ENCODE data around the gene PPP2R2B. TPM values are rescaled to one million over a fixed set of nuclear protein-coding genes. Genes with fewer than 3 reads are reported as not detected.

PPP2R2B gene
- total RNA-seq, 1 experiment from 2014 or later: 20.3 TPM

DNA sequence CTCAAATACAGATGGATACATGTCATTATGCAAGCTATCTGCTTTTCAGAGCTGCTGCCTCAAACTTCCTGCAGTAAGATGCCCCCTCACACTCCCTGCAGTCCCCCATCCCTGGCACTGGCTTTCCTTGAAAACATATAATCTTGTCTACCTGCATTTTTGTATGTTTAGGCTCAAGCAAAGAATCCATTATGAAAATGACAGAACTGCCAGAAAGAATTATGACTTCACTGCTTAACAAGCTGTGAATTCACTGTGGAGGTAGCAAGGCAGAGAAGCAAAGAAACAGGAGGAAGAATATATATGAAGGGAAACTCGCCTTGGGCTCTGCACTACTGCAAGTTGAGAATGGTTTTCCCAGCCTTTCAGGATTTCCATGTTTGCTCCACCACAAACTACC is 39.4 kb upstream of the PPP2R2B start (continued):
- TF ChIP-seq, protein P1, sequence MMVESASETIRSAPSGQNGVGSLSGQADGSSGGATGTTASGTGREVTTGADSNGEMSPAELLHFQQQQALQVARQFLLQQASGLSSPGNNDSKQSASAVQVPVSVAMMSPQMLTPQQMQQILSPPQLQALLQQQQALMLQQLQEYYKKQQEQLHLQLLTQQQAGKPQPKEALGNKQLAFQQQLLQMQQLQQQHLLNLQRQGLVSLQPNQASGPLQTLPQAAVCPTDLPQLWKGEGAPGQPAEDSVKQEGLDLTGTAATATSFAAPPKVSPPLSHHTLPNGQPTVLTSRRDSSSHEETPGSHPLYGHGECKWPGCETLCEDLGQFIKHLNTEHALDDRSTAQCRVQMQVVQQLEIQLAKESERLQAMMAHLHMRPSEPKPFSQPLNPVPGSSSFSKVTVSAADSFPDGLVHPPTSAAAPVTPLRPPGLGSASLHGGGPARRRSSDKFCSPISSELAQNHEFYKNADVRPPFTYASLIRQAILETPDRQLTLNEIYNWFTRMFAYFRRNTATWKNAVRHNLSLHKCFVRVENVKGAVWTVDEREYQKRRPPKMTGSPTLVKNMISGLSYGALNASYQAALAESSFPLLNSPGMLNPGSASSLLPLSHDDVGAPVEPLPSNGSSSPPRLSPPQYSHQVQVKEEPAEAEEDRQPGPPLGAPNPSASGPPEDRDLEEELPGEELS (CRISPR knock-in tag; IDR thresholded peaks at IDR 0.05): no peak
- no peak for TF ChIP-seq FOXK1 (CRISPR knock-in tag; IDR thresholded peaks at IDR 0.05)

DNA sequence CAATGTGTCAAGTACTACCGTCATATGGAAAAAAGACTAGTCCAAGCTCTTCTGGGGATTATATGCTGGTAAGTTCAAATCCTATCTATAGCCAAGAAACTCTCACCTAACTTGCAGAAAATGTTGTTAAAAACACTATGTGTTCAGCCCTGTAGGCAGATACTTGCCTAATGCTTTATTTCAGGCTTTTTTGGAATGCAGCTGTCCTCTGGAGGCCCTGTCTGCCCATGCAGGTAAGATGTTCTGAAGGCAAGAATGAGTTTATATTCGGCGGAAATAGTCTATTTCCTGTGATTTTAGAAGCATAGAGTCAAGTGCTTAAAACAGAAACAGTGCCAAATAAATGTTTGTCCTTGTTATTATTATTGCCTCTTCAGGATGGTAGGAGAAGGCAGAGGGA is 34.3 kb upstream of the PPP2R2B start:
- ChIA-PET POLR2A (no interaction called here), CTCF (no interaction called here)
- Mint-ChIP-seq H3K9me3 (no peaks in the 10 kb centered on the region), H3K4me3 (no peak overlapping the region), H3K27me3 (ENCODE audit: low read depth) (no peaks in the 10 kb centered on the region), H3K4me1 (peaks cover 11% of the 10 kb centered on the region), H3K36me3 (no peaks in the 10 kb centered on the region), H3K27ac (no peak overlapping the region)
- DNase-seq (ENCODE audit: low spot score): no peak
- TF ChIP-seq NR3C1 (CRISPR knock-in tag; conservative IDR thresholded peaks at IDR 0.05; ENCODE audit: low read depth) (no peak), RELA (CRISPR knock-in tag; IDR thresholded peaks at IDR 0.05; ENCODE audit: borderline replicate concordance) (no peak), HMGA2 (CRISPR knock-in tag; IDR thresholded peaks at IDR 0.05) (no peak), MYBL2 (CRISPR knock-in tag; IDR thresholded peaks at IDR 0.05) (no peak), ZNF317 (CRISPR knock-in tag; IDR thresholded peaks at IDR 0.05; ENCODE audit: borderline replicate concordance, low read depth) (no peak), FOXK1 (CRISPR knock-in tag; IDR thresholded peaks at IDR 0.05) (no peak), ZNF232 (CRISPR knock-in tag; IDR thresholded peaks at IDR 0.05) (no peak)
- TF ChIP-seq, protein P2, sequence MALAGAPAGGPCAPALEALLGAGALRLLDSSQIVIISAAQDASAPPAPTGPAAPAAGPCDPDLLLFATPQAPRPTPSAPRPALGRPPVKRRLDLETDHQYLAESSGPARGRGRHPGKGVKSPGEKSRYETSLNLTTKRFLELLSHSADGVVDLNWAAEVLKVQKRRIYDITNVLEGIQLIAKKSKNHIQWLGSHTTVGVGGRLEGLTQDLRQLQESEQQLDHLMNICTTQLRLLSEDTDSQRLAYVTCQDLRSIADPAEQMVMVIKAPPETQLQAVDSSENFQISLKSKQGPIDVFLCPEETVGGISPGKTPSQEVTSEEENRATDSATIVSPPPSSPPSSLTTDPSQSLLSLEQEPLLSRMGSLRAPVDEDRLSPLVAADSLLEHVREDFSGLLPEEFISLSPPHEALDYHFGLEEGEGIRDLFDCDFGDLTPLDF (CRISPR knock-in tag; IDR thresholded peaks at IDR 0.05): no peak
- ATAC-seq: no peak

DNA sequence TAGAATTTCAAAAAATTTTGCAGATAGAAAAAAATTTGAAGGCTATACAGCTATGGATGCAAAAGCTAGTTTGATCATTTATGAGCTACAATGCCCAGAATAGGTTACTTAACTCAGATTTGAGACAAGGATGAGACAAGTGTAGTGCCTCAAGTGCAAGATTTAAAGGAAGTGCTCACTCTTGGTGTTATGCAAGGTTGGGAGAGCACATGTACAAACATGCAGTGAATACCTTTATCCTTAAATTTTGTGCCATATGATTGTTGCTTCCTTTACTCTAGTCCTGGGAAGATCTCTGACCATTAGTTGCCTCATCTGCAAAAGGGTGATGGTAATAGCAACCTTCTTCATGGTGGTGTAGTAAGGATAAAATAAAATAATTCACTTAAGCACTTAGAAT is 31.7 kb upstream of the PPP2R2B start:
- ChIA-PET CTCF (interaction anchor here (0.6 kb wide), 1 partner anchor 165 kb away, joined by 4 read pairs; no protein-coding TSS in a partner anchor), POLR2A (no interaction called here)
- Mint-ChIP-seq H3K27ac (no peak overlapping the region), H3K27me3 (ENCODE audit: low read depth) (no peaks in the 10 kb centered on the region), H3K9me3 (no peaks in the 10 kb centered on the region), H3K4me1 (peaks cover 3% of the 10 kb centered on the region), H3K4me3 (no peak overlapping the region), H3K36me3 (no peaks in the 10 kb centered on the region)
- TF ChIP-seq OVOL2 (CRISPR knock-in tag; IDR thresholded peaks at IDR 0.05; ENCODE audit: borderline replicate concordance) (no peak), ZNF396 (CRISPR knock-in tag; IDR thresholded peaks at IDR 0.05; ENCODE audit: borderline replicate concordance) (no peak), ATF1 (CRISPR knock-in tag; IDR thresholded peaks at IDR 0.05) (no peak), NFYB (CRISPR knock-in tag; conservative IDR thresholded peaks at IDR 0.05; ENCODE audit: low read depth) (no peak), EMX1 (CRISPR knock-in tag; IDR thresholded peaks at IDR 0.05) (no peak), ZNF219 (CRISPR knock-in tag; IDR thresholded peaks at IDR 0.05; ENCODE audit: borderline replicate concordance) (no peak), SMAD3 (CRISPR knock-in tag; IDR thresholded peaks at IDR 0.05; ENCODE audit: borderline replicate concordance) (no peak)
- TF ChIP-seq, protein P3, sequence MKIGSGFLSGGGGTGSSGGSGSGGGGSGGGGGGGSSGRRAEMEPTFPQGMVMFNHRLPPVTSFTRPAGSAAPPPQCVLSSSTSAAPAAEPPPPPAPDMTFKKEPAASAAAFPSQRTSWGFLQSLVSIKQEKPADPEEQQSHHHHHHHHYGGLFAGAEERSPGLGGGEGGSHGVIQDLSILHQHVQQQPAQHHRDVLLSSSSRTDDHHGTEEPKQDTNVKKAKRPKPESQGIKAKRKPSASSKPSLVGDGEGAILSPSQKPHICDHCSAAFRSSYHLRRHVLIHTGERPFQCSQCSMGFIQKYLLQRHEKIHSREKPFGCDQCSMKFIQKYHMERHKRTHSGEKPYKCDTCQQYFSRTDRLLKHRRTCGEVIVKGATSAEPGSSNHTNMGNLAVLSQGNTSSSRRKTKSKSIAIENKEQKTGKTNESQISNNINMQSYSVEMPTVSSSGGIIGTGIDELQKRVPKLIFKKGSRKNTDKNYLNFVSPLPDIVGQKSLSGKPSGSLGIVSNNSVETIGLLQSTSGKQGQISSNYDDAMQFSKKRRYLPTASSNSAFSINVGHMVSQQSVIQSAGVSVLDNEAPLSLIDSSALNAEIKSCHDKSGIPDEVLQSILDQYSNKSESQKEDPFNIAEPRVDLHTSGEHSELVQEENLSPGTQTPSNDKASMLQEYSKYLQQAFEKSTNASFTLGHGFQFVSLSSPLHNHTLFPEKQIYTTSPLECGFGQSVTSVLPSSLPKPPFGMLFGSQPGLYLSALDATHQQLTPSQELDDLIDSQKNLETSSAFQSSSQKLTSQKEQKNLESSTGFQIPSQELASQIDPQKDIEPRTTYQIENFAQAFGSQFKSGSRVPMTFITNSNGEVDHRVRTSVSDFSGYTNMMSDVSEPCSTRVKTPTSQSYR (CRISPR knock-in tag; IDR thresholded peaks at IDR 0.05): no peak
- TF ChIP-seq, protein P4, sequence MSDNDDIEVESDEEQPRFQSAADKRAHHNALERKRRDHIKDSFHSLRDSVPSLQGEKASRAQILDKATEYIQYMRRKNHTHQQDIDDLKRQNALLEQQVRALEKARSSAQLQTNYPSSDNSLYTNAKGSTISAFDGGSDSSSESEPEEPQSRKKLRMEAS (CRISPR knock-in tag; IDR thresholded peaks at IDR 0.05): no peak
- TF ChIP-seq, protein P5, sequence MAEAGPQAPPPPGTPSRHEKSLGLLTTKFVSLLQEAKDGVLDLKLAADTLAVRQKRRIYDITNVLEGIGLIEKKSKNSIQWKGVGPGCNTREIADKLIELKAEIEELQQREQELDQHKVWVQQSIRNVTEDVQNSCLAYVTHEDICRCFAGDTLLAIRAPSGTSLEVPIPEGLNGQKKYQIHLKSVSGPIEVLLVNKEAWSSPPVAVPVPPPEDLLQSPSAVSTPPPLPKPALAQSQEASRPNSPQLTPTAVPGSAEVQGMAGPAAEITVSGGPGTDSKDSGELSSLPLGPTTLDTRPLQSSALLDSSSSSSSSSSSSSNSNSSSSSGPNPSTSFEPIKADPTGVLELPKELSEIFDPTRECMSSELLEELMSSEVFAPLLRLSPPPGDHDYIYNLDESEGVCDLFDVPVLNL (CRISPR knock-in tag; IDR thresholded peaks at IDR 0.05; ENCODE audit: borderline replicate concordance, low read depth): no peak
- TF ChIP-seq, protein P6, sequence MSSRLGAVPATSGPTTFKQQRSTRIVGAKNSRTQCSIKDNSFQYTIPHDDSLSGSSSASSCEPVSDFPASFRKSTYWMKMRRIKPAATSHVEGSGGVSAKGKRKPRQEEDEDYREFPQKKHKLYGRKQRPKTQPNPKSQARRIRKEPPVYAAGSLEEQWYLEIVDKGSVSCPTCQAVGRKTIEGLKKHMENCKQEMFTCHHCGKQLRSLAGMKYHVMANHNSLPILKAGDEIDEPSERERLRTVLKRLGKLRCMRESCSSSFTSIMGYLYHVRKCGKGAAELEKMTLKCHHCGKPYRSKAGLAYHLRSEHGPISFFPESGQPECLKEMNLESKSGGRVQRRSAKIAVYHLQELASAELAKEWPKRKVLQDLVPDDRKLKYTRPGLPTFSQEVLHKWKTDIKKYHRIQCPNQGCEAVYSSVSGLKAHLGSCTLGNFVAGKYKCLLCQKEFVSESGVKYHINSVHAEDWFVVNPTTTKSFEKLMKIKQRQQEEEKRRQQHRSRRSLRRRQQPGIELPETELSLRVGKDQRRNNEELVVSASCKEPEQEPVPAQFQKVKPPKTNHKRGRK (CRISPR knock-in tag; IDR thresholded peaks at IDR 0.05; ENCODE audit: borderline replicate concordance): no peak
- TF ChIP-seq, protein P7, sequence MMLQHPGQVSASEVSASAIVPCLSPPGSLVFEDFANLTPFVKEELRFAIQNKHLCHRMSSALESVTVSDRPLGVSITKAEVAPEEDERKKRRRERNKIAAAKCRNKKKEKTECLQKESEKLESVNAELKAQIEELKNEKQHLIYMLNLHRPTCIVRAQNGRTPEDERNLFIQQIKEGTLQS (CRISPR knock-in tag; conservative IDR thresholded peaks at IDR 0.05): no peak
- TF ChIP-seq, protein P8, sequence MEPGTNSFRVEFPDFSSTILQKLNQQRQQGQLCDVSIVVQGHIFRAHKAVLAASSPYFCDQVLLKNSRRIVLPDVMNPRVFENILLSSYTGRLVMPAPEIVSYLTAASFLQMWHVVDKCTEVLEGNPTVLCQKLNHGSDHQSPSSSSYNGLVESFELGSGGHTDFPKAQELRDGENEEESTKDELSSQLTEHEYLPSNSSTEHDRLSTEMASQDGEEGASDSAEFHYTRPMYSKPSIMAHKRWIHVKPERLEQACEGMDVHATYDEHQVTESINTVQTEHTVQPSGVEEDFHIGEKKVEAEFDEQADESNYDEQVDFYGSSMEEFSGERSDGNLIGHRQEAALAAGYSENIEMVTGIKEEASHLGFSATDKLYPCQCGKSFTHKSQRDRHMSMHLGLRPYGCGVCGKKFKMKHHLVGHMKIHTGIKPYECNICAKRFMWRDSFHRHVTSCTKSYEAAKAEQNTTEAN (CRISPR knock-in tag; IDR thresholded peaks at IDR 0.05): no peak
- DNase-seq (ENCODE audit: low spot score) (no peak), ATAC-seq (no peak)
